IMR-90 (cell line): ENCODE data around the gene ALDH2. TPM values are rescaled to one million over a fixed set of nuclear protein-coding genes. Genes with fewer than 3 reads are reported as not detected.
A peak's percentile ranks its signal among the peaks of the same experiment; 100 is the strongest.

Experiments
- ATAC-seq: fragments of 200-7000 bp; cut with Tn5 transposase; 2 replicates; pipeline ENCODE4 v1.9.1; 2020; ENCODE audit warnings: low read depth, mild to moderate bottlenecking, moderate library complexity
- BruUV-seq: library from RNA; stranded (reverse); fragments of 400-500 nt; replicated peaks from 2 replicates; lab custom pipeline; 2021; lab: Mats Ljungman, UMichigan
- CTCF ChIA-PET: fragments of 300-600 bp; formaldehyde crosslinking; extraction: SDS; loops from one replicate; lab custom pipeline; 2021; ENCODE audit warnings: antibody characterized with exemption; lab: Yijun Ruan, JAX
- POLR2A ChIA-PET: fragments of 300-600 bp; sonication (Branson Sonifier 250); formaldehyde crosslinking; loops from one replicate; lab custom pipeline; 2022; ENCODE audit warnings: antibody characterized with exemption; ENCODE audit not compliant: unreplicated experiment; lab: Charles Lee
- DNase-seq: peaks from one replicate; pipeline ENCODE4 v3.0.0; 2013
- H2AFZ ChIP-seq: replicated peaks from 2 replicates; pipeline ENCODE3; 2013; ENCODE audit warnings: low read length, mild to moderate bottlenecking; ENCODE audit not compliant: poor library complexity
- H2AK5ac ChIP-seq: 2 replicates; pipeline ENCODE4 v1.6.1; 2013; ENCODE audit warnings: low read depth, low read length, inconsistent platforms
- H2AK9ac ChIP-seq: replicated peaks from 2 replicates; pipeline ENCODE3; 2013; ENCODE audit warnings: mild to moderate bottlenecking, low read depth, low read length, moderate library complexity; ENCODE audit not compliant: poor library complexity
- H2BK120ac ChIP-seq: 2 replicates; pipeline ENCODE4 v1.6.1; 2013; ENCODE audit warnings: low read depth, low read length, inconsistent platforms
- H2BK15ac ChIP-seq: 3 replicates; pipeline ENCODE4 v1.6.1; 2013; ENCODE audit warnings: low read depth, low read length, inconsistent platforms
- H2BK20ac ChIP-seq: 2 replicates; pipeline ENCODE4 v1.6.1; 2013; ENCODE audit warnings: low read depth, mild to moderate bottlenecking, inconsistent platforms, low read length, moderate library complexity
- H2BK5ac ChIP-seq: 2 replicates; pipeline ENCODE4 v1.6.1; 2013; ENCODE audit warnings: mild to moderate bottlenecking, low read depth, low read length, inconsistent platforms; ENCODE audit not compliant: poor library complexity, severe bottlenecking
- H3K14ac ChIP-seq: replicated peaks from 2 replicates; pipeline ENCODE4 v1.6.1; 2013; ENCODE audit warnings: low read depth, low read length, inconsistent platforms
- H3K18ac ChIP-seq: 2 replicates; pipeline ENCODE4 v1.6.1; 2013; ENCODE audit warnings: low read depth, low read length, control low read depth
- H3K23ac ChIP-seq: 2 replicates; pipeline ENCODE4 v1.6.1; 2013; ENCODE audit warnings: low read depth, low read length, inconsistent platforms
- H3K27ac ChIP-seq: 2 replicates; pipeline ENCODE4 v1.5.1; 2013; ENCODE audit warnings: mild to moderate bottlenecking, control low read depth, low read length; ENCODE audit not compliant: insufficient read depth
- H3K27me3 ChIP-seq: 2 replicates; pipeline ENCODE4 v1.6.1; 2013; ENCODE audit warnings: low read length; ENCODE audit not compliant: control insufficient read depth, insufficient read depth
- H3K36me3 ChIP-seq: 2 replicates; pipeline ENCODE4 v1.6.1; 2013; ENCODE audit warnings: low read length, mixed read lengths; ENCODE audit not compliant: control insufficient read depth, insufficient read depth
- H3K4ac ChIP-seq: 2 replicates; pipeline ENCODE4 v1.6.1; 2013; ENCODE audit warnings: low read depth, low read length, inconsistent platforms
- H3K4me1 ChIP-seq: 2 replicates; pipeline ENCODE4 v1.6.1; 2013; ENCODE audit warnings: low read length, mixed read lengths; ENCODE audit not compliant: control insufficient read depth, insufficient read depth
- H3K4me2 ChIP-seq: 2 replicates; pipeline ENCODE4 v1.6.1; 2013; ENCODE audit warnings: low read depth, mild to moderate bottlenecking, control low read depth, low read length, moderate library complexity
- H3K4me3 ChIP-seq: 2 replicates; pipeline ENCODE4 v1.5.1; 2013; ENCODE audit warnings: low read depth, mild to moderate bottlenecking, control low read depth, low read length, moderate library complexity; ENCODE audit not compliant: insufficient read depth
- H3K56ac ChIP-seq: 2 replicates; pipeline ENCODE4 v1.6.1; 2013; ENCODE audit warnings: low read length, inconsistent platforms; ENCODE audit not compliant: insufficient read depth; ENCODE audit errors: extremely low read depth
- H3K79me1 ChIP-seq, 2 experiments: 2 replicates each; pipeline ENCODE4 v1.6.1; 2013; ENCODE audit warnings: low read length in 2 of 2, inconsistent platforms in 1 of 2, low read depth in 1 of 2
- H3K9ac ChIP-seq: 2 replicates; pipeline ENCODE4 v1.6.1; 2013; ENCODE audit warnings: low read depth, low read length, control low read depth
- H3K9me1 ChIP-seq: 2 replicates; pipeline ENCODE4 v1.6.1; 2013; ENCODE audit warnings: low read length, inconsistent platforms; ENCODE audit not compliant: insufficient read depth
- H3K9me3 ChIP-seq: 2 replicates; pipeline ENCODE4 v1.6.1; 2013; ENCODE audit warnings: low read length; ENCODE audit not compliant: control insufficient read depth, insufficient read depth
- H4K20me1 ChIP-seq: 2 replicates; pipeline ENCODE4 v1.6.1; 2013; ENCODE audit warnings: low read length, inconsistent platforms; ENCODE audit not compliant: insufficient read depth
- H4K5ac ChIP-seq: 2 replicates; pipeline ENCODE4 v1.6.1; 2013; ENCODE audit warnings: mild to moderate bottlenecking, low read depth, low read length, control low read depth
- H4K8ac ChIP-seq, 2 experiments: 2 replicates each; pipeline ENCODE4 v1.6.1; 2013; ENCODE audit warnings: low read depth in 2 of 2, low read length in 2 of 2, control low read depth in 1 of 2, inconsistent platforms in 1 of 2
- H4K91ac ChIP-seq: 2 replicates; pipeline ENCODE4 v1.6.1; 2013; ENCODE audit warnings: low read depth, low read length, inconsistent platforms; ENCODE audit not compliant: insufficient read depth
- BHLHE40 ChIP-seq: fragments of 150-350 bp; IDR thresholded peaks from 2 replicates; pipeline ENCODE4 v1.6.1; 2016; ENCODE audit warnings: mild to moderate bottlenecking, low read depth, low read length
- CEBPB ChIP-seq: IDR thresholded peaks from 2 replicates; pipeline ENCODE4 v1.6.1; 2012; ENCODE audit warnings: low read depth, low read length, improper control_type of control experiment
- CHD1 ChIP-seq: IDR thresholded peaks from 2 replicates; pipeline ENCODE4 v1.6.1; 2012; ENCODE audit warnings: low read depth, low read length, improper control_type of control experiment
- ELK1 ChIP-seq: fragments of 150-350 bp; IDR thresholded peaks from 2 replicates; pipeline ENCODE4 v1.6.1; 2016; ENCODE audit warnings: low read depth, mild to moderate bottlenecking, low read length, moderate library complexity, borderline replicate concordance
- FOS ChIP-seq: fragments of 150-350 bp; IDR thresholded peaks from 2 replicates; pipeline ENCODE4 v1.6.1; 2016; ENCODE audit warnings: low read depth, low read length
- MAFK ChIP-seq: IDR thresholded peaks from 2 replicates; pipeline ENCODE4 v1.6.1; 2012; ENCODE audit warnings: low read depth, low read length, improper control_type of control experiment
- MXI1 ChIP-seq: IDR thresholded peaks from 2 replicates; pipeline ENCODE4 v1.6.1; 2012; ENCODE audit warnings: low read depth, mild to moderate bottlenecking, low read length, moderate library complexity, borderline replicate concordance
- NFE2L2 ChIP-seq: fragments of 150-350 bp; IDR thresholded peaks from 2 replicates; pipeline ENCODE4 v1.6.1; 2016; ENCODE audit warnings: low read depth, mild to moderate bottlenecking, low read length
- POLR2A ChIP-seq: IDR thresholded peaks from 2 replicates; pipeline ENCODE4 v1.6.1; 2012; ENCODE audit warnings: mild to moderate bottlenecking, low read depth, low read length
- RAD21 ChIP-seq: IDR thresholded peaks from 2 replicates; pipeline ENCODE4 v1.6.1; 2012; ENCODE audit warnings: low read length, improper control_type of control experiment
- RCOR1 ChIP-seq: IDR thresholded peaks from 2 replicates; pipeline ENCODE4 v1.6.1; 2012; ENCODE audit warnings: mild to moderate bottlenecking, low read length, improper control_type of control experiment; ENCODE audit not compliant: insufficient replicate concordance
- RFX5 ChIP-seq: IDR thresholded peaks from 2 replicates; pipeline ENCODE4 v1.8.0; 2012; ENCODE audit warnings: low read depth, mild to moderate bottlenecking, low read length, moderate library complexity
- SMC3 ChIP-seq: fragments of 150-350 bp; IDR thresholded peaks from 2 replicates; pipeline ENCODE4 v1.6.1; 2016; ENCODE audit warnings: low read depth, mild to moderate bottlenecking, antibody characterized with exemption, low read length, moderate library complexity
- WGBS, 2 experiments: methylation state at CpG; one replicate each; pipeline versions ENCODE4 v1.1.5 to v1.1.7; 2013; ENCODE audit warnings: missing lambda C conversion rate in 2 of 2; ENCODE audit not compliant: insufficient read length in 1 of 2; ENCODE audit errors: extremely low coverage in 2 of 2; 5-methylcytosine and 5-hydroxymethylcytosine counted together
- dilution Hi-C: fragments of 300-500 bp; cut with HindIII; formaldehyde crosslinking; loops from one replicate; pipeline ENCODE4 v1.14.3; 2018; ENCODE audit warnings: low sequenced_read_pairs; ENCODE audit not compliant: unreplicated experiment
- in situ Hi-C: fragments of 300-500 bp; cut with MboI; formaldehyde crosslinking; loops from 3 replicates; pipeline ENCODE4 v1.14.3; 2019; ENCODE audit warnings: low sequenced_read_pairs, inconsistent platforms, mixed read lengths
- intact Hi-C: fragments of 100-400 bp; cut with micrococcal nuclease; formaldehyde crosslinking; loops from 2 replicates; pipeline ENCODE4 v1.10.0; 2022
- polyA plus RNA-seq, 3 experiments: library from polyadenylated mRNA; depleted of rRNA; stranded (reverse); fragments of >200 nt; gene quantifications; 2 replicates each; pipeline ENCODE4 v1.2.3, GENCODE V29; 2012; ENCODE audit warnings: low replicate concordance in 1 of 3
- total RNA-seq: library from RNA; depleted of rRNA; stranded (reverse); fragments of >200 nt; gene quantifications from 2 replicates; pipeline ENCODE4 v1.2.3, GENCODE V29; 2012
- TF ChIP-seq, protein P1 (sequence below): conservative IDR thresholded peaks from 2 replicates; pipeline ENCODE4 v1.5.1; 2012; ENCODE audit warnings: mild to moderate bottlenecking, low read depth, low read length, improper control_type of control experiment
- TF ChIP-seq, protein P2 (sequence below): fragments of 150-350 bp; IDR thresholded peaks from 2 replicates; pipeline ENCODE4 v1.6.1; 2017; ENCODE audit warnings: mild to moderate bottlenecking, antibody characterized with exemption, low read length, low read depth

ALDH2 gene
- total and polyA plus RNA-seq, 2 of the 4 experiments (the other 2 are of a cell fraction): 16.0 to 41.2 TPM

DNA sequence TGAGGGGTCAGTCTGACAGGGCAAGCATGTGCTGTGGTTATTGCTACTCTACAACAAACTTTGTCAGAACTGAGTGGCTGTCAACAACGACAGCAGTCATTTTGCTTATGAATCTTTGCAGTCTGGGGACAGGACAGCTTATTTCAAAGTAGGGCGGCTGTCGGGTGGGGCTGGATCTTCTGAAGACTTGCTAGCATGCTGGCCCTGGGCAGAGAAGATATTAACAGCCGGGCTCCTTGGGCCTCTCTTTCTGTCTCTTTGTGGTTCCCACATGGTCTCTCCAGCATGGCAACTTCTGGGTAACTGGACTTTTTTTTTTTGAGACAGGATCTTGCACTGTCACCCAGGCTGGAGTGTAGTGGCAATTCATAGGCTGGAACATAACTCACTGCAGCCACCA is 33.9 kb upstream of the ALDH2 start:
- ATAC-seq (no peak), DNase-seq (no peak)
- no peaks in the 10 kb centered on the region for H3K9me3 ChIP-seq
- no peak overlapping the region for H4K8ac ChIP-seq
- H3K27me3 ChIP-seq: no peaks in the 10 kb centered on the region
- in situ Hi-C loops: no loop called here
- no peak for TF ChIP-seq MAFK
- no peak for TF ChIP-seq RCOR1
- no peak for TF ChIP-seq ELK1
- no peak for TF ChIP-seq MXI1
- no peak for TF ChIP-seq CEBPB
- TF ChIP-seq, protein P1, sequence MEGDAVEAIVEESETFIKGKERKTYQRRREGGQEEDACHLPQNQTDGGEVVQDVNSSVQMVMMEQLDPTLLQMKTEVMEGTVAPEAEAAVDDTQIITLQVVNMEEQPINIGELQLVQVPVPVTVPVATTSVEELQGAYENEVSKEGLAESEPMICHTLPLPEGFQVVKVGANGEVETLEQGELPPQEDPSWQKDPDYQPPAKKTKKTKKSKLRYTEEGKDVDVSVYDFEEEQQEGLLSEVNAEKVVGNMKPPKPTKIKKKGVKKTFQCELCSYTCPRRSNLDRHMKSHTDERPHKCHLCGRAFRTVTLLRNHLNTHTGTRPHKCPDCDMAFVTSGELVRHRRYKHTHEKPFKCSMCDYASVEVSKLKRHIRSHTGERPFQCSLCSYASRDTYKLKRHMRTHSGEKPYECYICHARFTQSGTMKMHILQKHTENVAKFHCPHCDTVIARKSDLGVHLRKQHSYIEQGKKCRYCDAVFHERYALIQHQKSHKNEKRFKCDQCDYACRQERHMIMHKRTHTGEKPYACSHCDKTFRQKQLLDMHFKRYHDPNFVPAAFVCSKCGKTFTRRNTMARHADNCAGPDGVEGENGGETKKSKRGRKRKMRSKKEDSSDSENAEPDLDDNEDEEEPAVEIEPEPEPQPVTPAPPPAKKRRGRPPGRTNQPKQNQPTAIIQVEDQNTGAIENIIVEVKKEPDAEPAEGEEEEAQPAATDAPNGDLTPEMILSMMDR: no peak
- TF ChIP-seq RFX5: no peak
- TF ChIP-seq SMC3: no peak
- TF ChIP-seq RAD21: no peak
- no peak for TF ChIP-seq NFE2L2
- TF ChIP-seq, protein P2, sequence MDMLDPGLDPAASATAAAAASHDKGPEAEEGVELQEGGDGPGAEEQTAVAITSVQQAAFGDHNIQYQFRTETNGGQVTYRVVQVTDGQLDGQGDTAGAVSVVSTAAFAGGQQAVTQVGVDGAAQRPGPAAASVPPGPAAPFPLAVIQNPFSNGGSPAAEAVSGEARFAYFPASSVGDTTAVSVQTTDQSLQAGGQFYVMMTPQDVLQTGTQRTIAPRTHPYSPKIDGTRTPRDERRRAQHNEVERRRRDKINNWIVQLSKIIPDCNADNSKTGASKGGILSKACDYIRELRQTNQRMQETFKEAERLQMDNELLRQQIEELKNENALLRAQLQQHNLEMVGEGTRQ: no peak
- TF ChIP-seq FOS: no peak
- no peak for TF ChIP-seq BHLHE40
- no peak for TF ChIP-seq POLR2A
- no peak for TF ChIP-seq CHD1
- no peak overlapping the region for H3K4ac ChIP-seq
- H2BK20ac ChIP-seq: no peak overlapping the region
- no peaks in the 10 kb centered on the region for H3K79me1 ChIP-seq
- H4K5ac ChIP-seq: no peak overlapping the region
- H2AK5ac ChIP-seq: no peak overlapping the region
- CTCF ChIA-PET: interaction anchor here (0.7 kb wide), 1 partner anchor 8 kb away, joined by 3 read pairs; no protein-coding TSS in a partner anchor
- 0 out of 2 replicates have a peak overlapping the region, but pooled peaks have one; percentile 3 for H3K56ac ChIP-seq
- no peaks in the 10 kb centered on the region for H4K20me1 ChIP-seq
- H2AFZ ChIP-seq: no peak overlapping the region
- no peak overlapping the region for H2BK5ac ChIP-seq
- H3K18ac ChIP-seq: no peak overlapping the region
- H3K23ac ChIP-seq: no peak overlapping the region
- no peak overlapping the region for H2BK120ac ChIP-seq
- no peaks in the 10 kb centered on the region for H3K4me1 ChIP-seq
- H2BK15ac ChIP-seq: no peak overlapping the region
- no peak overlapping the region for H2AK9ac ChIP-seq
- no peak overlapping the region for H4K91ac ChIP-seq
- POLR2A ChIA-PET: no interaction called here
- 83% methylated on average over 4 of the region's 4 CpGs; no CpG with 5 or more reads in 1 of the 2 experiments for WGBS, 2 experiments
- no peaks in the 10 kb centered on the region for H3K9me1 ChIP-seq
- no peak overlapping the region for H3K27ac ChIP-seq
- peaks cover 39% of the 10 kb centered on the region for H3K36me3 ChIP-seq
- H3K14ac ChIP-seq: no peak overlapping the region
- dilution Hi-C loops: no loop called here
- intact Hi-C loops: no loop called here
- BruUV-seq: no TSS peak
- H3K4me3 ChIP-seq: no peak overlapping the region
- no peak overlapping the region for H3K4me2 ChIP-seq
- H3K9ac ChIP-seq: no peak overlapping the region
